HG03460 (cell line): Measurements from ENCODE around the gene TMEM14B.
"Not testable (repeated sequence)": the region's sequence is repeated elsewhere in the genome, so short reads cannot be mapped to it uniquely, and the experiment has no call there.

Source experiments
- ATAC-seq: cut with Tn5 transposase; IDR thresholded peaks from one replicate; pipeline ENCODE4 v1.9.1; 2021; ENCODE audit not compliant: unreplicated experiment

TMEM14B gene

DNA sequence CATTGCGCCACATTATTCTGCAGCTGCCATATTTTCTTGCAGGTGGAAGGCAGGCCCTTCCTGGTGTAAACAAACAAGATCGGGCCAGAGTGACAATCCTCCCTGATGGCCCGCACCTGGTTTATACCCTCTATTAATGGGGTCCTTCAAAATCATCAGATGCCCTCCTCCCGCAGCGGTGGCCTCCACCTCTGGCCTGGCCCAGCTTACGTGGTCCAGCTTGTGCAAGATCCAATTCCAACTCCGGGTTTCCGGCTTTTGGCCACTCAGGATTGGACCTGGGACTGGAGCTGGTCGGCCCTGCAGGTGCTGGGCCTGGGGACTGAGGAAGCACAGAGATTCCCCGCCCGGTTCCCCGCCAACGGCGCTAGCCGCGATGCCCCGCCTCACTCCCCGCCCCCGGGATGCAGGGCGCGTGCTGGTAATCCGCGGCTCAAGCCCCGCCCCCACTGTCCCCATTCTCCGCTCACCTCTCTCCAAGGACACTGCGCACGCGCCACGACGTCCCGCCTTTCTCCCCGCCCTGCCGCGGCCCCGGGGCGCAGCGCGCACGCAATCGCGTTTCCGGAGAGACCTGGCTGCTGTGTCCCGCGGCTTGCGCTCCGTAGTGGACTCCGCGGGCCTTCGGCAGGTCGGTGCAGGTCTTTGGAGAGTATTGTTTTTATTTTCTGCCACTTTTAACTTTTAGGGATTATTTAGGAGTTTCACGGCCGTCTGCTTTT is at the start of gene TMEM14B:
Gene TMEM14B (plus strand): TSS at position 555 of the 722 bp plus-strand sequence. CDS start 1,441 bp downstream, outside the sequence.
- ATAC-seq: peak; percentile 96

DNA sequence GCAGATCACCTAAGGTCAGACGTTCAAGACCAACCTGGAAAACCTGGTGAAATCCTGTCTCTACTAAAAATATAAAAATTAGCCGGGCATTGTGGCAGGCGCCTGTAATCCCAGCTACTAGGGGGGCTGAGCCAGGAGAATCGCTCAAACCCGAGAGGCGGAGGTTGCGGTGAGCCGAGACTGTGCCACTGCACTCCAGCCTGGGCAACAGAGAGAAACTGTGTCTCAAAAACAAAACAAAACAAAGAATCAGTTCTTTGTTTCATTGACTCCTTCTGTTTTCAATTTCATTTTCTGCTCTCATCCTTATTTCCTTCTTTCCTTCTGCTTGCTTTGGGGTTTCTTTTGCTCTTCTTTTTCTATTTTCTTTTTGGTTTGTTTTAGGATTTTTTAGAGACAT is 33.6 kb upstream of the TMEM14B start:
- ATAC-seq: no peak

DNA sequence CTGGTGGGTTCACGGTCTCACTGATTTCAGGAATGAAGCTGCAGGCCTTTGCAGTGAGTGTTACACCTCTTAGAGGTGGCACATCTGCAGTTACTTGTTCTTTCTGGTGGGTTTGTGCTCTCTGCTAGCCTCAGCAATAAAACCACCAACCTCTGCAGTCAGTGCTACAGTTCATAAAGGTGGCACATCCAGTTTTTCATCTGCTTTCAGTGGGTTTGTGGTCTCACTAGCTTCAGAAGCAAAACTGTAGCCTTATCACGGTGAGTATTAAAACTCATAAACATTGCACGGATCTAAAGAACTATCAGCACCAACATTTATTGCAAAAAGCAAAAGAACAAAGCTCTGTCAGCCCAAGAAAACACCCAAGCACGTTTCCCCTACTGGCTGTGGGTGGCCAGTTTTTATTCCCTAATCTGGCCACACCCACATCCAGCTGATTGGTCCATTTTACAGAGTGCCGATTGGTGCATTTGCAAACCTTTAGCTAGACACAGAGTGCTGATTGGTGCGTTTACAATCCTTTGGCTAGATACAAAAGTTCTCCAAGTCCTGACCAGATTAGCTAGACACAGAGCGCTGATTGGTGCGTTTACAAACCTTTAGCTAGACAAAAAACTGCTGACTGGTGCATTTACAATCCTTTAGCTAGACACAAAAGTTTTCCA is 28.2 kb upstream of the TMEM14B start:
- no peak for ATAC-seq

DNA sequence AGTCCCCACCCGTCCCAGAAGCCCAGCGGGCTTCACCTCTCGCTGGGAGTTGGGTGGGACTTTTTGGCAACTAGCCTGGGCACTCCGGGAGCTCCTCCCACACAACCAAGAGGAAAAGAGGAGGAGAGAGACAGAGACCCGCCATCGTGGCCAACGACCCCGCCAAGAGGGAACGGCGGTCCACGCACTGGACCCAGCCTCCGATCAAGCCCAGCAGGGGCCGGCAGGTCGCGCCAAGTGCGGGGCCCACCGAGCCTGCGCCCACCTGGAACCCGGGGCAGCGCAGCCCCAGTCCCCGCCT is 27.7 kb upstream of the TMEM14B start:
- no peak for ATAC-seq

DNA sequence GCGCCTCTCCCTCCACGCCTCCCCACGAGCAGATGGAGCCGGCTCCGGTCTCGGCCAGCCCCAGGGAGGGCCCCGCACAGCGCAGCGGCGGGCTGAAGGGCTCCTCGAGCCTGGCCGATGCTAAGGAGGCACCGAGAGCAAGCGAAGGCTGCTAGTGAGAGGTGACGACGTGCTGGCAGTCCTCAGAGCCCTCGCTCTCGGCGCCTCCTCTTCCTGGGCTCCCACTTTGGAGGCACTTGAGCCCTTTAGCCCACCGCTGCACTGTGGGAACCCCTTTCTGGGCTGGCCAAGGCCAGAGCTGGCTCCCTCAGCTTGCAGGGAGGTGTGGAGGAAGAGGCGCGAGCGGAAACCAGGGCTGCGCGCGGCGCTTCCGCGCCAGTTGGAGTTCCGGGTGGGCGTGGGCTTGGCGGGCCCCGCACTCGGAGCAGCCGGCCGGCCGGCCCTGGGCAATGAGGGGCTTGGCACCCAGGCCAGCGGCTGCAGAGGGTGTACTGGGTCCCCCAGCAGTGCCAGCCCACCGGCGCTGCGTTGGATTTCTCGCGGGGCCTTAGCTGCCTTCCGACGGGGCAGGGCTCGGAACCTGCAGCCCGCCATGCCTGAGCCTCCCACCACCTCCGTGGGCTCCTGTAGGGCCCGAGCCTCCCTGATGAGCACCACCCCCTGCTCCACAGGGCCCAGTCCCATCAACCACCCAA is 27.2 kb upstream of the TMEM14B start:
- ATAC-seq: no peak

DNA sequence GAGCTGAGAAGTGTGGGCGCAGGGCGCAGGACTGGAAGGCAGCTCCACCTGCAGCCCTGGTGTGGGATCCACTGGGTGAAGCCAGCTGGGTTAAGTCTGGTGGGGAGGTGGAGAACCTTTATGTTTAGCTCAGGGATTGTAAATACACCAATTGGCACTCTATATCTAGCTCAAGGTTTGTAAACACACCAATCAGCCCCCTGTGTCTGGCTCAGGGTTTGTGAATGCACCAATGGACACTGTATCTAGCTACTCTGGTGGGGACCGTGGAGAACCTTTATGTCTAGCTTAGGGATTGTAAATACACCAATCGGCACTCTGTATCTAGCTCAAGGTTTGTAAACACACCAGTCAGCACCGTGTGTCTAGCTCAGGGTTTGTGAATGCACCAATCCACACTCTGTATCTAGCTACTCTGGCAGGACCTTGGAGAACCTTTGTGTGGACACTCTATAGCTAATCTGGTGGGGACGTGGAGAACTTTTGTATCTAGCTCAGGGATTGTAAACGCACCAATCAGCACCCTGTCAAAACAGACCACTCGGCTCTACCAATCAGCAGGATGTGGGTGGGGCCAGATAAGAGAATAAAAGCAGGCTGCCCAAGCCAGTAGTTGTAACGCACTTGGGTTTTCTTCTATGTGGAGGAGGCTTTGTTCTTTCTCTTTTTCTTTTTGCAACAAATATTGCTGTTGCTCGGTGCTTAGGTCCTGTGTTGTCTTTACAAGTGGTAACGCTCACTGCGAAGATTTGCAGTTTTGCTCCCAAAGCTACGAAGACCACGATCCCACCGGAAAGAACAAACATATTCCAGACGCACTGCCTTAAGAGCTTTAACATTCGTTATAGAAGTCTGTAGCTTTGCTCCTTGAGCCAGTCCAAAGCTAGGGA is 26.4 kb upstream of the TMEM14B start:
- ATAC-seq: not testable (repeated sequence)

DNA sequence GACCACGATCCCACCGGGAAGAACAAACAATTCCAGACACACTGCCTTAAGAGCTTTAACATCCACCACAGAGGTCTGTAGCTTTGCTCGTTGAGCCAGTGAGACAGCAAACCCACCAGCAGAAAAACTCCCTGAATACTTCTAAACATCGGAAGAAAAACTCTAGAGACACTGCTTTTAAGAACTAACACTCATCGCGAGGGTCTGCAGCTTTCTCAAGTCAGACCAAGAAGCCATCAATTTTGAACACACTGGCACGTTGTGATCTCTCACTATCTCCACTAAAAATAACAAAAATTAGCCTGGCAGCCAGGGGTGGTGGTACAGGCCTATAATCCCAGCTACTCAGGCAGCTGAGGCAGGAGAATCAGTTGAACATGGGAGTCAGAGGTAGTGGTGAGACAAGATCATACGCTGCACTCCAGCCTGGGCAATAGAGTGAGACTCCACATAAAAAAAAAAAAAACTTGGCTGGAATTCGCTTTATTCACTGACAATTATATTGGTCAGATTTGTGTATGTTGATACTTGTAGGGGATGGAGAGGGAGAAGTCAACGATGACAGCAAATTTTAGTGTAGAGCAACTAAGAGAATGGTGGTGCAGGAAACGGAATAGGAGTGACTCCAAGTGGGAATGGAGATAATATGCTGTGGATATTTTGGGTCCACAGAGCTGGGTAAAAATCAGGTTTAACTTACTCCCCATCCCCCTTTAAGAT is 25.6 kb upstream of the TMEM14B start:
- ATAC-seq: no peak

DNA sequence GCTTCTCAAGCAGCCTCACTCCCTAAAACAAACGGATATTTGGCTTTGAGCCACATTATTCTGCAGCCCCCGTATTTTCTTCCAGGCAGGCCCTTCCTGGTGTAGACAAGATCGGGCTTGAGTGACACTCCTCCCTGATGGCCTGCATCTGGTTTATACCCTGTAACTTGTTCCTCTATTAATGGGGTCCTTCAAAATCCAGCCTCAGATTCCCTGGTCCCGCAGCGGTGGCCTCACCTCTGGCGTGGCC is 25.1 kb upstream of the TMEM14B start:
- no peak for ATAC-seq

DNA sequence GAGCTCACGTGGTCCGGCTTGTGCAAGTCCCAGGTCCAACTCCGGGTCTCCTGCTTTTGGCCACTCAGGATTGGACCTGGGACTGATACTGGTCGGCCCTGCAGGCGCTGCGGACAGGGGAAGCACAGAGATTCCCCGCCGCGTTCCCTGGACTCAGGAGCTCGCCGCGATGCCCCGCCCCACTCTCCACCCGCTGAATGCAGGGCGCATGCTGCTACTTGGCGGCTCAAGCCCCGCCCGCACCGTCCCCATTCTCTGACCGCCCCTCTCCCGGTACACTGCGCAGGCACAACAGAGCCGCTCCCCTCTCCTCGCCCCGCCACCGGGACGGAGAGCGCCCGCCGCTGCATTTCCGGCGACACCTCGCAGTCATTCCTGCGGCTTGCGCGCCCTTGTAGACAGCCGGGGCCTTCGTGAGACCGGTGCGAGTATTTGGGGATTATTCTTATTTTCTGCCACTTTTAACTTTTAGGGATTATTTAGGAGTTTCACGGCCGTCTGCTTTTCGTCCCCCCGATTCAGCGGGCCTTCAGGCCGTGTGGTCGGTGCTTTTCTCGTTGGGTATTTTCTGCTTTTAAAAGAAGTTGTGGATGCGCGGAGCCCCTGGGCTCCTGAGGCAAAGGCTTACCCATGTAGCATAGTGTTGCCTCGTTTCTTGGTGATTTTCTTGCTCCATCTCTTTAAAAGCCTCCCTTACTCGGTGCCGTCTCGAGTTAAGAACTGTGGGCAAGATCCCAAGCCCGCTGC is 24.6 kb upstream of the TMEM14B start, which contains the start of gene TMEM14C:
Gene TMEM14C (plus strand): TSS at position 251 of the 747 bp plus-strand sequence. CDS start 1,544 bp downstream, outside the sequence.
- peak; percentile 98 for ATAC-seq

DNA sequence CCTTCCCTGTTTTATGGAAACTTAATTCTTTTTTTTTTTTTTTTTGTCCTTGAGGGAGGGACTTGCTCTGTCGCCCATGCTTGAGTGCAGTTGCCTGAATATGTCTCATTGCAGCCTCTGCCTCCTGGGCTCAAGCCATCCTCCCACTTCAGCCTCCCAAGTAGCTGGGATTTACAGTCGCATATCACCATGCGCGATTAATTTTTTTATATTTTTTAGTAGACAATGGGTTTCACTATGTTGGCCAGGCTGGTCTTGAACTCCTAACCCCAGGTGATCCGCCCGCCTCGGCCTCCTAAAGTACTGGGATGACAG is 24.1 kb upstream of the TMEM14B start:
- no peak for ATAC-seq

DNA sequence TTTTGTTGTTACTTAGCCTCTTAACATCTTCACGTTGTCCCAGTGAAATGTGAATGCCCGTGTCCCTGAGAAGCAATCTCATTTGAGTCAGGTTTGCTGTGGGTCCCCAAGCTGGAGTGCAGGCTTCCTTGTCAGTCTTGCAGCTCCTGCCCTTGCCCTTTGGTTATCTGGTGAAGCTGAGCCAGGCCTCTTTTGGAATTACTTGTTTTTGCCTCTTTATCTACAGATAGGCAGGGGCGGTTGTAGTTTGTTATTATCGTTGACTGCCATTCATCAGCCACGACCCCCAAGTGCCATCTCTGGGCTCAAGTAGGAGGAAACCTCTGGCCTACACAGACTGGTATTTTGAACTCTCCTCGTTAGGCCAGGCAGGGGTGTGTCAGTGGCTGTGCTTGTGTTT is 22.6 kb upstream of the TMEM14B start:
- ATAC-seq: no peak

DNA sequence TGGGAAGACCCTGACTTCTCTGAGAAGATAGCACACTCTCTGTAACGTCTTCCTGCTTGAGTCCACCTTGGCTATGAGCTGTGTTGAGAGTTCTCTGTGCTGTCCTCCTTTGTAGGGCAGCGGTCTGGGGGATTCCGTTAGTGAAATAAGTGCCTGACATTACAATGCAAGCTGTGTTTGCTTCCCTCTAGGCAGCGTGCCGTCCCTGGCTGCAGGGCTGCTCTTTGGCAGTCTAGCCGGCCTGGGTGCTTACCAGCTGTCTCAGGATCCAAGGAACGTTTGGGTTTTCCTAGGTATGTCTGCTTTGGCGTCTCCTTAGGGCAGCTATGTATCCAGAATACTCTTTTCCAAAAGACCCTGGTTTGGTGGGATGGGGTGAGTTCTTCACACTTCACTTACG is 21.9 kb upstream of the TMEM14B start:
- no peak for ATAC-seq

DNA sequence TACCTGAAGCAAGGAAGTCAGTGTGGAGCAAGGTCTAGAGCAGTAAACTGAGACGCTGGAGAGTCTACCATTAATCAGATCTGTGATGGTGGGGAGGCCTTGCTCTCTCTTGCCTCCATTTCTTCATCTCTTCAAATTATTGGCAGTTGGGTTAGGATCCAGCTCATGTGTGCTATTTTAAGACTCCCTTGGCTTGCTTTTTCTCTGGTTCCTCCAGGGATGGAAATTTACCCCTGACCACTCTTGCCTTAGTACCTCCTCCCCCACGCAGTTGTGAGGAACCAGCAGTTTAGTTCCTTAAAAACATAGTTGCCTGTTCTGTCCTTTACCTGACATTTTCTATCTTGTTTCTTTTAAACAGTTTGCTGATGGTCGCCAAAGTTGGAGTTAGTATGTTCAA is 17.4 kb upstream of the TMEM14B start:
- no peak for ATAC-seq

DNA sequence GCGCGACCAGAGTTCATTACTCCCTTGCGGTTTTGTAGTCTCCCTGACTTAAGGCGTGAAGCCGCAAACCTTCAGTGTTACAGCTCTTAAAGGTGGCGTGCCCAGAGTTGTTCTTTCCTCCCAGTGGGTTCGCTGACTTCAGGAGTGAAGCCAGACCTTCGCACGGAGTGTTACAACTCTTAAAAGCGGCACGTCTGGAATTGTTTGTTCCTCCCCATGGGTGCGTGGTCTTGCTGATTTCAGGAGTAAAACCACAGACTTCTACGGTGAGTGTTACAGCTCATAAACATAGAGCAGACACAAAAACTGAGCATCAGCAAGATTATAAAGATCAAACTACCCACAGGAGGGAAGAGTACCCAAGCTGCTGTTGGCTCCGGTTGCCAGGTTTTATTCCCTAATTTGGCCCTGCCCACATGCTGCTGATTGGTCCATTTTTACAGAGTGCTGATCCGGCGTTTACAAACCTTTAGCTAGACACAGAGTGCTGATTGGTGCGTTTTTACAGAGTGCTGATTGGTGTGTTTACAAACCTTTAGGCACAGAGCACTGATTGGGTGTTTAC is 14.4 kb upstream of the TMEM14B start:
- no peak for ATAC-seq

DNA sequence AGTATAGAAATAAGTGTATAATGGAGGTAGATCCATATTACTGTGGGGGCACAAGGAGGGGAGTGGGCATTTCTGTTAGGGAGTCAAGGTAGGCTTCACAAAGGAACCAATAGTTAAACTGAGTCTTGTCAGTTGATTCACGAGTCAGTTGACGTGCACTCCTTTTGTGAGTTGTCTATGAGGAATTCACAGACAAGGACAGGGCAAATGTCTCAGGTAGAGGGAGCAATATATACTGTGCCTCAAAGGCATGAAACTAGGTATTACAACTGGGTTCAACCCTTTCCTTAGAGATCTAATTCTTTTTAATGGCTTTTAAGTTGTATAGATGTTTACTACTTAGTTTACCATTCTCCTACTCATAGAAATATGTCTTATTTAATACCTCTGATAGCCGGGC is 13.7 kb upstream of the TMEM14B start:
- ATAC-seq: no peak

DNA sequence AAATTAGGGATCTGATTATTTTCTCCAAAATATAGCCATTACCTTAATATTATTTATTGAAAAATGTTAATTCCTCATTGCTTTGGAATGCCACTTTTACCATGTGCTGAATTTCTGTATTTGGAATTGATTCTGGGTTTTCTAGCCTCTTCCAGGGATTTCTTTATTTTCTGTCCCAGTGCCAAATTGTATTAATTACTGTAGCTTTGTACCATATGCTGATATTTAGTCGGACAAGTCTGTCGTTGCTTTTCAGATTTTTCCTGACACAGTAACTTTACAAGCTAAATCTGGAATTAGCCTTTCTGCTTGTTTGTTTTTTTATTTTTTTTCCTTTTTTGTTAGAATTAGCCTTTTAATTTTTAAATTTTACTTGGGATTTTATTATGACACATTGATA is 10.9 kb upstream of the TMEM14B start:
- no peak for ATAC-seq

DNA sequence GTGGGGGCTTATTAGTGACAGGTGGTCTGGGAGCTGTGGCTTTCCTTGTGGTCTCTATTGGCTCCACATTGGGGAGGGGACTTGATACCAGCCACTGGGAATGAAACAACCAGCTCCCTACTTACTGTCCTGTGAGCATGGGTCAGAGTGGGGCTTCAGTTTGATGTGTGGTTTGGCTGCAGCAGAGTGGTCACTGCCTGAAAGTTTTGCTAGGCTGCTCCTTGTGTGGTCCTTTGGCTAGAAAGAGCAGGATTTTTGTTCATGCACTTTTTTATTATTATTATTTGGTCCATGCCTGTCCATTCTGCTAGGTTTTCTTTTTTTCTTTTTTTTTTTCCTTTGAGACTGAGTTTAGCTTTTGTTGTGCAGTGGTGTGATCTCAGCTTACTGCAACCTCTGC is 7.5 kb upstream of the TMEM14B start:
- ATAC-seq: no peak

DNA sequence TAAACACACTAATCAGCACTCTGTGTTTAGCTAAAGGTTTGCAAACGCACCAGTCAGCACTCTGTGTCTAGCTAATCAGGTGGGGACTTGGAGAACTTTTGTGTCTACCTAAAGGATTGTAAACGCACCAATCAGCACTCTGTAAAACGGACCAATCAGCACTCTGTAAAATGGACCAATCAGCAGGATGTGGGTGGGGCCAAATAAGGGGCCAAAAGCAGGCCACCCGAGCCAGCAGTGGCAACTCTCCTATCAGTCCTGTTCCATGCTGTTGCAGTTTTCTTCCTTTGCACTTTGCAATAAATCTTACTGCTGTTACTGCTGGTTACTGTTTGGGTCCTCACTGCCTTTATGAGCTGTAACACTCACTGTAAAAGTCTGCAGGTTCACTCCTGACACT is 6.0 kb upstream of the TMEM14B start:
- not testable (repeated sequence) for ATAC-seq

DNA sequence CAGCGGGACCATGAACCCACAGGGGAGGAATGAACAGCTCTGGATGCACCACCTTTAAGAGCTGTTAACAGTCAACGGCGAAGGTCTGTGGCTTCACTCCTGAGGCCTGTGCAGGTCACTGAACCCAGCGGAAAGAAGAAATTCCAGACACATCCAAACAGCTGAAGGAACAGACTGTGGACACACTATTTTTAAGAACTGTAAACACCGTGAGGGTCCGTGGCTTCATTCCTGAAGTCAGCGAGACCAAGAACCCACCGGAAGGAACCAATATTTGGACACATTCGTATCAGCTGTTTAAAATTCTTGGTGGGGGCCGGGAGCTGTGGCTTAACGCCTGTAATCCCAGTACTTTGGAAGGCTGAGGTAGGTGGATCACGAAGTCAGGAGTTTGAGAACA is 5.4 kb upstream of the TMEM14B start:
- ATAC-seq: no peak

DNA sequence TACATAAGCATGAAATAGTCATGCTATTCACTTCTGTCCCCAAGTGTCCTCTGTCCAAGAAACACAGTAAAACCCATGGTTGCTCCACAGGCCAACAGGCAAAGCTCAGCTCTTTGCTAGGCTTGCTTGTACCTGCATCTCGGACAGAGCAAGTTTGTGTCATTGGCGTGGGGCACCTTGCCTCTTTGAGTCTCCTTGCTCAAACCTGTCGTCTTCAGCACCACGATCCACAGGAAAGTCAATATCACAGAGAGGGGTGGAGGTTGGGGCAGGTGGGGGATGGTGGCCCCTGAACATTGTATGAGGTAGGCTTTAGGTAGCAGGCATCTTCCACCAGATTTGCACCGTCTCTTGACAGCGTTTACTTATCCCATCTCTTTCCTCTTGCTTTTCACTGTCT is 4.1 kb upstream of the TMEM14B start:
- ATAC-seq: no peak
